Measurements from ENCODE around the gene NELFB.

NELFB gene

GRCh38 chr9:137265496-137266161, 10.5 kb downstream of the NELFB start:
- no peak overlapping the region for H3K4me3 ChIP-seq (ENCODE audit: low read depth, low read length)
- ChIA-PET CTCF (interaction anchor here (1.0 to 1.8 kb wide), 5 partner anchors 10 to 269 kb away, joined by 3 to 9 read pairs (median 3); partner anchors contain the start of gene TOR4A), POLR2A (interaction anchor here (1.2 to 2.1 kb wide), 3 partner anchors 9 to 25 kb away, joined by 3 to 9 read pairs (median 4); partner anchors contain the start of gene TUBB4B)
- no peak for DNase-seq (ENCODE audit: low read depth, low spot score)
- TF ChIP-seq, protein P1, sequence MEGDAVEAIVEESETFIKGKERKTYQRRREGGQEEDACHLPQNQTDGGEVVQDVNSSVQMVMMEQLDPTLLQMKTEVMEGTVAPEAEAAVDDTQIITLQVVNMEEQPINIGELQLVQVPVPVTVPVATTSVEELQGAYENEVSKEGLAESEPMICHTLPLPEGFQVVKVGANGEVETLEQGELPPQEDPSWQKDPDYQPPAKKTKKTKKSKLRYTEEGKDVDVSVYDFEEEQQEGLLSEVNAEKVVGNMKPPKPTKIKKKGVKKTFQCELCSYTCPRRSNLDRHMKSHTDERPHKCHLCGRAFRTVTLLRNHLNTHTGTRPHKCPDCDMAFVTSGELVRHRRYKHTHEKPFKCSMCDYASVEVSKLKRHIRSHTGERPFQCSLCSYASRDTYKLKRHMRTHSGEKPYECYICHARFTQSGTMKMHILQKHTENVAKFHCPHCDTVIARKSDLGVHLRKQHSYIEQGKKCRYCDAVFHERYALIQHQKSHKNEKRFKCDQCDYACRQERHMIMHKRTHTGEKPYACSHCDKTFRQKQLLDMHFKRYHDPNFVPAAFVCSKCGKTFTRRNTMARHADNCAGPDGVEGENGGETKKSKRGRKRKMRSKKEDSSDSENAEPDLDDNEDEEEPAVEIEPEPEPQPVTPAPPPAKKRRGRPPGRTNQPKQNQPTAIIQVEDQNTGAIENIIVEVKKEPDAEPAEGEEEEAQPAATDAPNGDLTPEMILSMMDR (IDR thresholded peaks at IDR 0.05; ENCODE audit: insufficient read depth, low read length, missing control alignments): no peak

- DNase-seq (ENCODE audit: low read depth, low spot score): no peak
- POLR2A ChIA-PET: interaction anchor here (2.1 kb wide), 1 partner anchor 26 kb away, joined by 9 read pairs; the partner anchor contains the start of gene TUBB4B
- TF ChIP-seq, protein P1 (IDR thresholded peaks at IDR 0.05; ENCODE audit: insufficient read depth, low read length, missing control alignments): no peak
- no peak overlapping the region for H3K4me3 ChIP-seq (ENCODE audit: low read depth, low read length)
- CTCF ChIA-PET: interaction anchor here (1.0 to 1.8 kb wide), 4 partner anchors 11 to 268 kb away, joined by 3 to 9 read pairs (median 4); partner anchors contain the start of gene TOR4A
Observed at GRCh38 chr9:137266162-137266527, 11.0 kb downstream of the NELFB start.

DNA sequence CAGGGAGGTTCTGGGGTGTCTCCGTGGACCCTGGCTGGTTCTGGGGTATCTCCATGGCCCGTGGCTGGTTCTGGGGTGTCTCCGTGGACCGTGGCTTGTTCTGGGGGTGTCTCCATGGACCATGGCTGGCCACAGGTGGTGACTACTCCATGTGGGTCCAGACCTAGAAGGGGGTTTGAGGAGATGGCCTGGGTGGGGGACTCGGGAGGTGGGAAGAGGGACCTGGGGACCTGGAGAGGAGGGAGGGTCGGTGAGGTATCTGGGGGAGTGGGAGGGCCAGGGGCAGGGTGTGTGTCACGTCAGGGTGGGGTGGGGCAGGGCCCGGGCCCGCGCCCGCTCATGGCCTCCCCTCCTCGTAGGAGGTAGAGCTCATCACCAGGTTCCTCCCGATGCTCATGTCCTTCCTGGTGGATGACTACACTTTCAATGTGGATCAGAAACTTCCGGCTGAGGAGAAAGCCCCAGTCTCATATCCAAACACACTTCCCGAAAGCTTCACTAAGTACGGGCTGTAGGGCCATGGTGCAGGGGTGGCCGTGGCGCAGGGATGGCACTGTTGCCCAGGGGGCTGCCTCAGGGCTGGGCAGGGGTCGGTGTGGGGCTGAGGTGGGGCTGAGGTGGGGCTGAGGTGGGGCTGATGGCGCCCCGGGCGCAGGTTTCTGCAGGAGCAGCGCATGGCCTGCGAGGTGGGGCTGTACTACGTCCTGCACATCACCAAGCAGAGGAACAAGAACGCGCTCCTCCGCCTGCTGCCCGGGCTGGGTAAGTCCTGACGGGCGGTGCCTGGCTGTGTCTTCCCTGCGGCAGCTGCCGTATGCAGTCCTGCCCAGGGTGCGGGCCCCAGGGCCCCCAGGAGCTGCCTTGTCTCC, 11.7 kb downstream of the NELFB start:
- no peak overlapping the region for H3K4me3 ChIP-seq (ENCODE audit: low read depth, low read length)
- TF ChIP-seq, protein P1 (IDR thresholded peaks at IDR 0.05; ENCODE audit: insufficient read depth, low read length, missing control alignments): no peak
- CTCF ChIA-PET: interaction anchor here (1.0 to 1.8 kb wide), 3 partner anchors 8 to 30 kb away, joined by 3 to 9 read pairs (median 3); partner anchors contain the start of gene TOR4A
- no peak for DNase-seq (ENCODE audit: low read depth, low spot score)
- POLR2A ChIA-PET: interaction anchor here (2.1 kb wide), 1 partner anchor 26 kb away, joined by 9 read pairs; the partner anchor contains the start of gene TUBB4B

DNA sequence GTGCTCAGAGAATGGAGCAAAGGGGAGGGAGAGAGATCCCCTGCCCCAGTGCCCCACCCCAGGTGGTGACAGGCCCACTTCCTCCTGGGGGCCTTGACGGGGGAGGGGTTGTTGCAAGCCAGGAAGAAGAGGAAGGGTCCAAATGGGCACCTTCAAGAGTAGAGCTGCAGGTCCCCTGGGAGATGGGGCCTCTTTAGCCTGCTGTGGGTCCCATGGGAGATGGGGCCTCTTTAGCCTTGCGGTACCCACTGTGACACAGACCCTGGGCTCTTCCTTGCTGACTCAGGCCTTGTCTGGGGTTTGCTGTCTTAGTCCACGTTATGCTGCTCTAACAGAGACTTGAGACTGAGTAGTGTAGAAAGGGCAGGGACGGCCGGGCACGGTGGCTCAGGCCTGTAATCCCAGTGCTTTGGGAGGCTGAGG, 12.8 kb downstream of the NELFB start:
- CTCF ChIA-PET: interaction anchor here (1.0 to 1.4 kb wide), 2 partner anchors 9 to 10 kb away, joined by 3 read pairs; partner anchors contain the start of gene TOR4A
- TF ChIP-seq, protein P1 (IDR thresholded peaks at IDR 0.05; ENCODE audit: insufficient read depth, low read length, missing control alignments): no peak
- no peak overlapping the region for H3K4me3 ChIP-seq (ENCODE audit: low read depth, low read length)
- POLR2A ChIA-PET: interaction anchor here (2.1 kb wide), 1 partner anchor 27 kb away, joined by 9 read pairs; the partner anchor contains the start of gene TUBB4B
- DNase-seq (ENCODE audit: low read depth, low spot score): no peak

DNA sequence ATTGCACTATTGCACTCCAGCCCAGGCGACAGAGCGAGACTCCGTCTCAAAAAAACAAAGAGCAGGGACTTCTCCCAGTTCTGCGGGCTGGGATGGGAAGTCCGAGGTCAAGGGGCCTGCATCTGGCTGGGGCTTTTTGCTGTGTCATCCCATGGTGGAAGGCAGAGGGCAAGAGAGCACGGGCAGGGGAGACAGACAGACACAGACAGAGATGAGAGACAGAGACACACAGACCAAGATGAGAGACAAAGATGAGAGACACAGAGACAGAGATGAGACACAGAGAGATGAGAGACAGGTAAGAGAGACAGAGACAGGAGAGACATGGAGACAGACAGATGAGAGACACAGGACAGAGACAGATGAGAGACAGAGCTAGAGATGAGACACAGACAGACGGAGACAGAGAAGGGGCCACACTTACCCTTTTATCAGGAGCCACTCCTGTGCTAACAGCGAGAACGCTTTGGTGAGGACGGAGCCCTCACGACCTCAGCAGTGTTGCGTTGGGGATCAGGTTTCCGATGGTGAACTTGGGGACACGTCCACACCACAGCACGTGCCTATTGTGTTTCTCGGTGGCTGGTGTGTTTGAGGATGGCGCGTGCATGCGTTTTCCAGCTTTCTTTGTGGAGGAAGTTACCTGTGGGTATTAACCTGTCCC, 13.5 kb downstream of the NELFB start:
- ChIA-PET CTCF (interaction anchor here (1.1 kb wide), 1 partner anchor 14 kb away, joined by 3 read pairs; no protein-coding TSS in a partner anchor), POLR2A (no interaction called here)
- TF ChIP-seq, protein P1 (IDR thresholded peaks at IDR 0.05; ENCODE audit: insufficient read depth, low read length, missing control alignments): no peak
- H3K4me3 ChIP-seq (ENCODE audit: low read depth, low read length): no peak overlapping the region
- no peak for DNase-seq (ENCODE audit: low read depth, low spot score)

All from AG04449 (cell line).